Vagina (tissue), 2 donors: Measurements from ENCODE around the gene ZIC1.

Experiments used
- POLR2A ChIP-seq, 2 donors: fragments of 450-650 bp; IDR thresholded peaks; one replicate each; pipeline ENCODE4 v1.6.1; 2017; ENCODE audit warnings: antibody characterized with exemption in 2 of 2, mild to moderate bottlenecking in 2 of 2, moderate library complexity in 2 of 2
- POLR2AphosphoS5 ChIP-seq, 2 donors: sonication (generic); formaldehyde crosslinking; IDR thresholded peaks; one replicate each; pipeline ENCODE4 v1.9.0; 2017; ENCODE audit warnings: antibody characterized with exemption in 2 of 2, mild to moderate bottlenecking in 2 of 2, low read depth in 1 of 2; ENCODE audit not compliant: insufficient read depth in 1 of 2
- TF ChIP-seq, protein P1 (sequence below), 3 experiments: fragments of 450-650 bp in 2 of 3; fragments of 200-600 bp in 1 of 3; sonication (generic) in 1 of 3; IDR thresholded peaks; one replicate each; pipeline ENCODE4 v1.5.1; 2017 to 2019; ENCODE audit warnings: antibody characterized with exemption in 3 of 3, mild to moderate bottlenecking in 2 of 3, moderate library complexity in 2 of 3

DNA sequence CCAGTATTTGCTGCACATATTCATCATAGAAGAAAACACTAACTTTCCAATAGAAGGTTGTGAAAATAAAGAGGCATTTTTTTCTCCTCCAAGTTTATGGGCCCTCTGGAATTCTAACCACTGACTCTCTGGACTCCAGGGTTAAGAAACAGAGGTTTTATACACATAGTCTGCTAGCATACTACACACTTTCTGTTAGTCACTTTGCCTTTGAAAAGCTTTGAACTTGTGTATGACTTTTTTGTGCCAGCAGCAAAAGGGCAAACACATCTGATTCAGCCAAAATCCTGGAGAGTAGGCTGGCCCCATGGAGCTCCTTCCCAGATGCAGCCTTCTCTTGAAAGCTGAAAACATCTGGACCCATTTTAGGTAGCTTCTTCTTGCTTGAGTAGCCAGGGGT, 9.1 kb upstream of the ZIC1 start:
- TF ChIP-seq, protein P1, sequence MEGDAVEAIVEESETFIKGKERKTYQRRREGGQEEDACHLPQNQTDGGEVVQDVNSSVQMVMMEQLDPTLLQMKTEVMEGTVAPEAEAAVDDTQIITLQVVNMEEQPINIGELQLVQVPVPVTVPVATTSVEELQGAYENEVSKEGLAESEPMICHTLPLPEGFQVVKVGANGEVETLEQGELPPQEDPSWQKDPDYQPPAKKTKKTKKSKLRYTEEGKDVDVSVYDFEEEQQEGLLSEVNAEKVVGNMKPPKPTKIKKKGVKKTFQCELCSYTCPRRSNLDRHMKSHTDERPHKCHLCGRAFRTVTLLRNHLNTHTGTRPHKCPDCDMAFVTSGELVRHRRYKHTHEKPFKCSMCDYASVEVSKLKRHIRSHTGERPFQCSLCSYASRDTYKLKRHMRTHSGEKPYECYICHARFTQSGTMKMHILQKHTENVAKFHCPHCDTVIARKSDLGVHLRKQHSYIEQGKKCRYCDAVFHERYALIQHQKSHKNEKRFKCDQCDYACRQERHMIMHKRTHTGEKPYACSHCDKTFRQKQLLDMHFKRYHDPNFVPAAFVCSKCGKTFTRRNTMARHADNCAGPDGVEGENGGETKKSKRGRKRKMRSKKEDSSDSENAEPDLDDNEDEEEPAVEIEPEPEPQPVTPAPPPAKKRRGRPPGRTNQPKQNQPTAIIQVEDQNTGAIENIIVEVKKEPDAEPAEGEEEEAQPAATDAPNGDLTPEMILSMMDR (IDR thresholded peaks at IDR 0.05), result no peak
- no peak for TF ChIP-seq POLR2A (IDR thresholded peaks at IDR 0.05)
- TF ChIP-seq POLR2AphosphoS5 (IDR thresholded peaks at IDR 0.05; ENCODE audit: insufficient read depth in 1 of 2, low read depth in 1 of 2), result no peak
